Parietal lobe (tissue), 2 donors: ENCODE data around the gene ZNF143. TPM values are rescaled to one million over a fixed set of nuclear protein-coding genes. Genes with fewer than 3 reads are reported as not detected.

Experiments used
- small RNA-seq: library from RNA; depleted of rRNA; stranded (forward); fragments of <200 nt; gene quantifications from one replicate; pipeline ENCODE3, GENCODE V24; 2014; ENCODE audit warnings: low replicate concordance
- total RNA-seq: library from RNA; depleted of rRNA; stranded (reverse); fragments of >200 nt; gene quantifications from one replicate; pipeline ENCODE4 v1.2.3, GENCODE V29; 2014

ZNF143 gene
- 39.1 TPM for total RNA-seq

DNA sequence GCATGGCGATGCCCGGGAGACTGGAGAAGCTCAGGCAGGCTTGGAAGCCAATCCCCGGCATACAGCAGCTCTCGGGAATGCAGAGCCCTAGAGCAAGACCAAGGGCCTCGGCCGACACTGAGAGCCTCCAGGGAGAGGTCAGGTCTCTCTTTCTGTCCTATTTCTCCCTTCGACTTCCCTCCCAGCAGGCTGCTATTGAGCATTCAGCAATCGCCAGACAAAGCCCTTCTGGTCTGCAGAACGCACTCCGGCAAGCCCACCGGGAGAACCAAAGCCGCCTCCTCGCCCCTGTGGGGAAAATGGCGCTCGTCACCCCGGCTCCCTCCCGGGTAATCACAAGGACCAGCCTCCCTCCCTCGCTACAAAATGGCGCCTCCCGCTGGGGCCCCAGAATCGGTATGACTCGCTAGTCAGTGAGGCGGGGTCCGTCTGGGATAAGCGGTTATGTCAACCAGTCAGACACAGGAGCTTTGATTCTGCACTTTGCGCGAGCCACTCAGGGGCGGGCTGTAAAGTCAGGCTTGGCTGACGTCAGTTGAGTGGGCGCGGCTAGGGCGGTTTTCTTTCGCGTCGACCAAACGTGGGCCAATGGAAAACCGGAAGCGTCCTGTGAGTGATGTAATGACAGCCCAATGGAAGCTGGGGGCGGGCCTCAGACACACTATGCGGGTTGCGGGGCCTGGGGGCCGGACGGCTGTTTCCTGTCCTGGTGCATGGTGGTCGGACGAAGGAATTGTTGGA, at the start of gene ZNF143:
ZNF143 (plus strand) TSS at position 691 of the 741 bp plus-strand sequence. CDS start 10,297 bp downstream, outside the sequence.

GRCh38 chr11:9573052-9573774, 112.4 kb downstream of the ZNF143 start, which contains the start of gene WEE1:
Gene WEE1 (plus strand): TSS chr11:9573670. CDS start chr11:9573934, 264 bp downstream.

Small RNA genes lying within 50 kb of the gene (small RNA-seq; reads per million reads assigned to genes)
- gene RF01210 (not detected), gene SNORA23 (20.0 reads per million, percentile 92 among the genes with 10 or more reads in this experiment)

Other genes with a start within 250 kb of the ZNF143 start
- 239 TPM for gene DENND5A, start 195.7 kb upstream of the ZNF143 start, total RNA-seq
- gene TMEM41B, start 146.4 kb upstream of the ZNF143 start, total RNA-seq = 42.9 TPM
- 241 TPM for gene IPO7, start 76.4 kb upstream of the ZNF143 start, total RNA-seq
- gene WEE1, start 112.7 kb downstream of the ZNF143 start, total RNA-seq = 22.5 TPM
- 13.1 TPM for gene SWAP70, start 203.1 kb downstream of the ZNF143 start, total RNA-seq